Right lobe of liver (tissue), 4 donors: Measurements from ENCODE around the gene SEZ6.

ENCODE experiments used
- POLR2A ChIP-seq: fragments of 450-650 bp; IDR thresholded peaks from one replicate; pipeline ENCODE4 v1.6.1; 2017; ENCODE audit warnings: antibody characterized with exemption, mild to moderate bottlenecking
- TF ChIP-seq, protein P1 (sequence below), 4 donors: fragments of 200-600 bp in 3 of 4; fragments of 450-650 bp in 1 of 4; IDR thresholded peaks; one replicate each; pipeline versions ENCODE4 v1.5.1 to v1.8.0; 2016 to 2022; ENCODE audit warnings: antibody characterized with exemption in 4 of 4, mild to moderate bottlenecking in 2 of 4
- donor health status: DM: no; HTN: no; CAD: no.
- donor health status: DM: no; HTN: no; CAD: no.
- donor health status: DM: no; HTN: yes; CAD: no.

DNA sequence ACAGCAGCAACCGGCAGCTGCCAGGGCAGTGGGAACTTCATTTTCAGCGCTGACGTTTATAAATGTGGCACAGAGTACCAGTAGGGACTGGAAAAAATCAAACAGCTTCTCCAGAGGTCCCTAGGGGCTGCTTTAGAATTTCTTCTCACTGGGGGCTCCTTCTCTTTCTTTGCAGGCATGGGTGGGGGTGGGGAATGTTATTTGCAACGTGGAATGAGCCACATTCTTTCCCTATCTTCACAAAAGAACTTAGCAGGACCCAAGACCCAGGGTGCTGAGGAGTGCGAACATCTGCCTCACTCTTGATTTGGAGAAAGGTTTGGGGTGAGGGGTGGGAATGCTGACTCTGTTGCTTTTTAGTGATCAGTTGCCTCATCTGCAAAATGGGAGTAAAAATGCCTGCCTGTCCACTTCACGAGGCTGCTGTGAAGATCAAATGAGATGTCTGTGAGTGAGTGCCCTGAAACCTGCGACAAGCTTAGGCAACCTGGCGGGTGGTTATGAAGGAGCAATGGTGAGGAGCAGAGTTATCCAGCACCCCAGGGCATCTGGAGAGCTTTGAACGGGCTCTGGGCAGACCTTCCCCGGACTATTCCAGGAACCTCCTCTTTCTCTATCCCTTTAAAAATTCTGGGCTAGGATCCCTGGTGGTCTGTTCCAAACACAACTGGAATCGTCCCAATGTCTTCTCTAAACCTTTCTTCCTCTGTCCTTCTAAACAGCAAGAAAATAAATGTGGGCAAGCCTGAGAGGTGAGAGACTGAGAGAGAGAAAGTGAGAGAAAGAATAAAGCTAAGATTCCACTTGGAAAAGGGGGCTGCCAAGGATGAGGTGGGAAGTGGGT, 26.4 kb upstream of the SEZ6 start:
- TF ChIP-seq, protein P1, sequence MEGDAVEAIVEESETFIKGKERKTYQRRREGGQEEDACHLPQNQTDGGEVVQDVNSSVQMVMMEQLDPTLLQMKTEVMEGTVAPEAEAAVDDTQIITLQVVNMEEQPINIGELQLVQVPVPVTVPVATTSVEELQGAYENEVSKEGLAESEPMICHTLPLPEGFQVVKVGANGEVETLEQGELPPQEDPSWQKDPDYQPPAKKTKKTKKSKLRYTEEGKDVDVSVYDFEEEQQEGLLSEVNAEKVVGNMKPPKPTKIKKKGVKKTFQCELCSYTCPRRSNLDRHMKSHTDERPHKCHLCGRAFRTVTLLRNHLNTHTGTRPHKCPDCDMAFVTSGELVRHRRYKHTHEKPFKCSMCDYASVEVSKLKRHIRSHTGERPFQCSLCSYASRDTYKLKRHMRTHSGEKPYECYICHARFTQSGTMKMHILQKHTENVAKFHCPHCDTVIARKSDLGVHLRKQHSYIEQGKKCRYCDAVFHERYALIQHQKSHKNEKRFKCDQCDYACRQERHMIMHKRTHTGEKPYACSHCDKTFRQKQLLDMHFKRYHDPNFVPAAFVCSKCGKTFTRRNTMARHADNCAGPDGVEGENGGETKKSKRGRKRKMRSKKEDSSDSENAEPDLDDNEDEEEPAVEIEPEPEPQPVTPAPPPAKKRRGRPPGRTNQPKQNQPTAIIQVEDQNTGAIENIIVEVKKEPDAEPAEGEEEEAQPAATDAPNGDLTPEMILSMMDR (IDR thresholded peaks at IDR 0.05) = no peak
- no peak for TF ChIP-seq POLR2A
